Ishikawa (cell line): ENCODE data around the gene SELENOH.

ENCODE experiments used
- CEBPB ChIP-seq: IDR thresholded peaks from 2 replicates; pipeline ENCODE4 v1.6.1; 2012
- CREB1 ChIP-seq: IDR thresholded peaks from 2 replicates; pipeline ENCODE4 v1.6.1; 2012; ENCODE audit warnings: low read depth
- EGR1 ChIP-seq: IDR thresholded peaks from 2 replicates; pipeline ENCODE4 v1.6.1; 2012
- EP300 ChIP-seq: IDR thresholded peaks from 2 replicates; pipeline ENCODE4 v1.6.1; 2012; ENCODE audit warnings: borderline replicate concordance
- FOXM1 ChIP-seq: IDR thresholded peaks from 2 replicates; pipeline ENCODE4 v1.6.1; 2012; ENCODE audit warnings: low read depth, borderline replicate concordance
- NFIC ChIP-seq: IDR thresholded peaks from 2 replicates; pipeline ENCODE4 v1.6.1; 2012
- RAD21 ChIP-seq: IDR thresholded peaks from 2 replicates; pipeline ENCODE4 v1.6.1; 2012; ENCODE audit warnings: low read depth
- TAF1 ChIP-seq: IDR thresholded peaks from 2 replicates; pipeline ENCODE4 v1.6.1; 2012; ENCODE audit warnings: low read depth, mild to moderate bottlenecking
- TCF12 ChIP-seq: IDR thresholded peaks from 2 replicates; pipeline ENCODE4 v1.6.1; 2012; ENCODE audit warnings: low read depth
- TEAD4 ChIP-seq: IDR thresholded peaks from 2 replicates; pipeline ENCODE4 v1.6.1; 2012
- YY1 ChIP-seq: IDR thresholded peaks from 2 replicates; pipeline ENCODE4 v1.6.1; 2012; ENCODE audit warnings: low read depth
- TF ChIP-seq, protein P1 (sequence below): IDR thresholded peaks from 2 replicates; pipeline ENCODE4 v1.6.1; 2012
- TF ChIP-seq, protein P2 (sequence below): IDR thresholded peaks from 2 replicates; pipeline ENCODE4 v1.6.1; 2012
- TF ChIP-seq, protein P3 (sequence below): IDR thresholded peaks from 2 replicates; pipeline ENCODE4 v1.6.1; 2012; ENCODE audit warnings: low read depth, mild to moderate bottlenecking

DNA sequence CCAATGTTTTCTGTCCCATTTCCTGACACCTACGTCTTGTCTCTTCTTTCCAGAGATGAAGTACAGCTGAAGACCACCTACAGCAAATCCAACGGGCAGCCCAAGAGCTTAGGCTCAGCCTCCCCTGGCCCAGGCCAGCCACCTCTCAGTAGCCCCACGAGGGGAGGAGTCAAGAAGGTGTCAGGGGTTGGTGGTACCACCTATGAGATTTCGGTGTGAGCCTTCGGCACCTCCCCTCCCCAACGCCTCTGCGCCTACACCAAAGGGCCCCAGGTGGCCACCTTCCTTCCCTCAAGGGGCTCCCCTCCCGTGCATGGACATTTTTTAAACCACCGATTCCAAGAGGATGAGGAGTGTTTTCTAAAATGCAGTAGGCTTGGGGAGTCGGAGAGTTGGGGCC lies 41.5 kb upstream of the SELENOH start:
- TF ChIP-seq RAD21 = no peak
- no peak for TF ChIP-seq TAF1
- TF ChIP-seq EGR1 = no peak
- TF ChIP-seq CEBPB = no peak
- TF ChIP-seq, protein P1, sequence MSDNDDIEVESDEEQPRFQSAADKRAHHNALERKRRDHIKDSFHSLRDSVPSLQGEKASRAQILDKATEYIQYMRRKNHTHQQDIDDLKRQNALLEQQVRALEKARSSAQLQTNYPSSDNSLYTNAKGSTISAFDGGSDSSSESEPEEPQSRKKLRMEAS = no peak
- TF ChIP-seq, protein P2, sequence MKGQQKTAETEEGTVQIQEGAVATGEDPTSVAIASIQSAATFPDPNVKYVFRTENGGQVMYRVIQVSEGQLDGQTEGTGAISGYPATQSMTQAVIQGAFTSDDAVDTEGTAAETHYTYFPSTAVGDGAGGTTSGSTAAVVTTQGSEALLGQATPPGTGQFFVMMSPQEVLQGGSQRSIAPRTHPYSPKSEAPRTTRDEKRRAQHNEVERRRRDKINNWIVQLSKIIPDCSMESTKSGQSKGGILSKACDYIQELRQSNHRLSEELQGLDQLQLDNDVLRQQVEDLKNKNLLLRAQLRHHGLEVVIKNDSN = no peak
- TF ChIP-seq TEAD4 = no peak
- TF ChIP-seq TCF12 = no peak
- TF ChIP-seq NFIC = no peak
- TF ChIP-seq EP300 = no peak
- TF ChIP-seq, protein P3, sequence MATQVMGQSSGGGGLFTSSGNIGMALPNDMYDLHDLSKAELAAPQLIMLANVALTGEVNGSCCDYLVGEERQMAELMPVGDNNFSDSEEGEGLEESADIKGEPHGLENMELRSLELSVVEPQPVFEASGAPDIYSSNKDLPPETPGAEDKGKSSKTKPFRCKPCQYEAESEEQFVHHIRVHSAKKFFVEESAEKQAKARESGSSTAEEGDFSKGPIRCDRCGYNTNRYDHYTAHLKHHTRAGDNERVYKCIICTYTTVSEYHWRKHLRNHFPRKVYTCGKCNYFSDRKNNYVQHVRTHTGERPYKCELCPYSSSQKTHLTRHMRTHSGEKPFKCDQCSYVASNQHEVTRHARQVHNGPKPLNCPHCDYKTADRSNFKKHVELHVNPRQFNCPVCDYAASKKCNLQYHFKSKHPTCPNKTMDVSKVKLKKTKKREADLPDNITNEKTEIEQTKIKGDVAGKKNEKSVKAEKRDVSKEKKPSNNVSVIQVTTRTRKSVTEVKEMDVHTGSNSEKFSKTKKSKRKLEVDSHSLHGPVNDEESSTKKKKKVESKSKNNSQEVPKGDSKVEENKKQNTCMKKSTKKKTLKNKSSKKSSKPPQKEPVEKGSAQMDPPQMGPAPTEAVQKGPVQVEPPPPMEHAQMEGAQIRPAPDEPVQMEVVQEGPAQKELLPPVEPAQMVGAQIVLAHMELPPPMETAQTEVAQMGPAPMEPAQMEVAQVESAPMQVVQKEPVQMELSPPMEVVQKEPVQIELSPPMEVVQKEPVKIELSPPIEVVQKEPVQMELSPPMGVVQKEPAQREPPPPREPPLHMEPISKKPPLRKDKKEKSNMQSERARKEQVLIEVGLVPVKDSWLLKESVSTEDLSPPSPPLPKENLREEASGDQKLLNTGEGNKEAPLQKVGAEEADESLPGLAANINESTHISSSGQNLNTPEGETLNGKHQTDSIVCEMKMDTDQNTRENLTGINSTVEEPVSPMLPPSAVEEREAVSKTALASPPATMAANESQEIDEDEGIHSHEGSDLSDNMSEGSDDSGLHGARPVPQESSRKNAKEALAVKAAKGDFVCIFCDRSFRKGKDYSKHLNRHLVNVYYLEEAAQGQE = no peak
- no peak for TF ChIP-seq CREB1
- TF ChIP-seq YY1 = no peak
- no peak for TF ChIP-seq FOXM1
